SW 1271 (cell line): ENCODE data around the gene CEACAM21.
"Not testable (repeated sequence)": the region's sequence is repeated elsewhere in the genome, so short reads cannot be mapped to it uniquely, and the experiment has no call there.

ENCODE experiments used
- DNase-seq, 2 experiments: peaks; one replicate each; lab custom pipeline; 2025; lab: John Stamatoyannopoulos, UW

CEACAM21 gene

DNA sequence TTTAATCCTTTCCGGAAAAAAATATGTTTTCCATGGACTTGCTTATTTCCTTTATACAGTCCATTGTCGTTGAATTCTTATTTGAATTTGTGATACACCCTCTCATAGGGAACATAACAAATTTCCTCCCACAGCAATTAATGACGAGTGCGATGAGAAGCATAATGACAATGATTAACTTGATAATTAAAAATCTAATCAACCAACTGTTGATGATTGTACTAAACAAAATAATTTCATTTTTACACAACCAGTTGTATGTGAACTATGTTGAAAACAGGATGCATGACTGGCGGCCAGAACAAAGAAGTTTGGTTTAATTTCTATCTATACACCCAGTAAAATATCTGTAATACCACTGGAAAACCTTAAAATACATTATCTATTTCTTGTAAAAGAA lies 26.1 kb upstream of the CEACAM21 start:
- no peak for DNase-seq

DNA sequence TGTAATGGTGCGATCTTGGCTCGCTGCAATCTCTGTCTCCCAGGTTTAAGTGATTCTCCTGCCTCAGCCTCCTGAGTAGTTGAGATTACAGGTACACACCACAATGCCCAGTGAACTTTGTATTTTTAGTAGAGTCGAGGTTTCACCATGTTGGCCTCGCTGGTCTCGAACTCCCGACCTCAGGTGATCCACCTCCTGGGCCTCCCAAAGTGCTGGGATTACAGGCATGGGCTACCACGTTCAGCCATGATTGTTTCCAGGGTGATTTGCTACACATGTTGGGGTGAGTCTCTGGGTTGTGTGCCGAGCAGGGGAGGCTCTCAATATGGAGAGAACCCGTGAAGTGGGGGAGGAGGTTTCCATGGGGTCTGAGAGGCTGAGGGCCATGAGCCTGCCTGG lies 24.8 kb upstream of the CEACAM21 start:
- no peak for DNase-seq

DNA sequence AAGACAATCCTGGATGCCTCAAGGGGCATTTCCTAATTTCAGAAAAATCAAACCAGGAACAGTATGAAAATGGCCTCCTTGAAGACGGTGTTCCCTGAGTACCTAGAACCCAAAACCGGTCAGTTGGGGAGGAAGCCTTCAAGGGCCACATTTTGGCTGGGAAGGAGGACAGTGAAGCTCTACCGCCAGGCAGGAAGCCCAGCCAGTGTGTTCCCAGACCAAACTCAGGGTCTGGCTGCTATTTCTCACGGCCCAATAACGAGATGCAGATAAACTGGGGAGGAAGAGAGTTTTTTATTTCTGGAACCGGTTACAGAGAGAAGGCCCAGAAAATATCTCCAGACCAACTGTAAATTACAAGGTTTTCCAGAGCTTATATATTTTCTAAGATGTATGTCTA lies 24.3 kb upstream of the CEACAM21 start:
- DNase-seq: no peak

DNA sequence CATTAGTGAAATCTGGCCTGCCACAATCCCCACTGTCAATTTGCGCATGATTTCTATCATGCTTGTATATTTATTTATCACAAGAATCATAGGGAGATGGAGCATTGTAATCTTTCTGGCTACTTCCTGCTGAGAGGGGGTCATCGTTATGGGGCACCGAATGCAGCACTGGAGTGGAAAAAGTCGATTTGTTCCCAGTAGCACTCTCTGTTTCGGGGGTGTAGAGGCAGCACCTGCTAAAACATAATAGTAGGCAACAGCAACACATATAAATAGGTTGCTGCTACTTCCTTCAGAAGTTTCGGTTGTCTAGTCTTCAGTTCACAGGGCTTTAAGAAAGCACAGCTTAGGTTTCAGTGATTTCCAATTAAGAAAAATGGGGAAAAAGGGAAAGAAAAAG lies 23.4 kb upstream of the CEACAM21 start:
- DNase-seq: no peak

DNA sequence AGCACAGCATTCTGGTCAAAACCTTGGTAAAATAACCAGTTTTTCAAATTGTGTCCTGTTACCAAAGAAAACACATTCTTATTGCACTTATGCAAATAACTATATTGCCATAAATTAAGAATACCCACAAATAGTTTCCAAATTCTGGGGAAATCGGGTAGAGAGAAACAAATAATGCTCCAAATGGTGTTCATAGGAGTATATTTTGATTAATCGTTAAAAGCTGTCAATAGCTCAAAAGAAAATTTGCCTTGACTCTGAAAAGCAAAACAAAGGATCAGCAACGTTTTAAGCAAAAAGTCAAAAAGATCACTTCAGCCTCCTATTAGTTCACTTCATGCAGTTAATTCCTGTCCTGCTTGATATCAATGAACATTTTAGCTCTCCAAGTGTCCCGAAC lies 22.2 kb upstream of the CEACAM21 start:
- DNase-seq: no peak

DNA sequence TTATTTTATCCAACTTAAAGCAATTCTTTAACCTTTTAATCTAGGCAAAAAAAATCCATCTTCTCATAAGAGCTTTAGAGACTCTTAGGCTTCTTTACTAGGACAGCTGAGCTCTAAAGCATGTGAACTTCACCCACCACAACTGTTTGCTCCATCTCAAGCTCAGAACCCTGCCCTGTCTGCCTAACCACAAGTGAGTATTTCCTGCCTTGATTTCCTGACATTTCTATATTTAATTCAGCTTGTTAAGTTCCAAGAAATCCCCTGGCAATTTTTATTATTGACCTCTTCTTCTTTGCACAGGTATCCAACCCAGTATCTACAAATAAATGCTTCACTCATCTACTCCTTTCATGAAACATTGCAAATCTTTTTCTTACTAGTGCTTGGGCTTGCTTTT lies 21.1 kb upstream of the CEACAM21 start:
- no peak for DNase-seq

DNA sequence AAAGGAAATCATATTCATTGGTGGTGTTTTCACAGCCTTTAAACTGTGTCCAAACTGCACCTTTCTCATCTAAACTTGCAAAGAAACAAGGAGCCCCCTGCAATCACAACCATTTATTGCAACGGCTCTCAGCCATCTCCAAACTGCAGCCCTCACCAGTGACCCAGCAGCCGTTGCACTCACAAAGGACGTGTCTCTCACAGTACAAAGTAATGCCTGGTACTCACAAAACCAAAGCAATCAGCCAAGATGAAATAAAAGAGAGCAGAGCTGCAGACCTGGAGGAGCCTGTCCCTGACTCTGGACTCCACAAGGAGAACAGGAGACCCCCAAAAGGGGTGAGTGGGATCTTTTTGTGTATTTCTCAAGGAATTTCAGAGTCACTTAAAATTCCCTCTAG lies 20.2 kb upstream of the CEACAM21 start:
- DNase-seq: no peak

DNA sequence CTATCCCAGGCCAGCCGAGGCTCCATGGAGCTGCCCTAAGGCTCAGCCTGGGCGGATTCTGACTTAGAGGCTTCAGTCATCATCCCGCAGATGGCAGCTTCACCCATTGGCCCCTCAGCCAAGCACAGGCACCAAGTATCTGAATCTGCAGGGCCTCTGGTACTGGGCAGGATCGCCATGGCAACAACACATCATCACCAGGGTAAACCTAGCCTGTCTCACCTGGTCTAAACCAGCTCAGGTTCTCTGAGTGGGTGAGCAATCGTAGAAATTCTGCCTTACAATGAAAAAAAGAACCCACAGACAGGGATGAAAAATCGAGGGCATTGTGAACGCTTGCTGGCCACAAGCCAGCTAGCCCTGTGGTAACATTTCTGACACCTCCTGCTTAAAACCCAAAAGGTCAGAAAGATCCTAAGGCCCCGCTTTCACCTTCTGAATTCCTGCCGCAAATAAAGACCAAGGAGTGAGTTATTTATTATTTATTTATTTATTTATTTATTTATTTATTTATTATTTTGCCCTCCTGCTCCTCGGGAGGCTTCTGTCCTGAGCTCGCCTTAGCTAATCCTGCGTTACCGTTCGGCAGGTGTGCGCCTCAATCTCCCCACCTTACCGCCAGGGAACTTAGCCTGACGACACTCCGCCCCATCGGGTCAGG lies 12.0 kb upstream of the CEACAM21 start:
- no peak for DNase-seq

DNA sequence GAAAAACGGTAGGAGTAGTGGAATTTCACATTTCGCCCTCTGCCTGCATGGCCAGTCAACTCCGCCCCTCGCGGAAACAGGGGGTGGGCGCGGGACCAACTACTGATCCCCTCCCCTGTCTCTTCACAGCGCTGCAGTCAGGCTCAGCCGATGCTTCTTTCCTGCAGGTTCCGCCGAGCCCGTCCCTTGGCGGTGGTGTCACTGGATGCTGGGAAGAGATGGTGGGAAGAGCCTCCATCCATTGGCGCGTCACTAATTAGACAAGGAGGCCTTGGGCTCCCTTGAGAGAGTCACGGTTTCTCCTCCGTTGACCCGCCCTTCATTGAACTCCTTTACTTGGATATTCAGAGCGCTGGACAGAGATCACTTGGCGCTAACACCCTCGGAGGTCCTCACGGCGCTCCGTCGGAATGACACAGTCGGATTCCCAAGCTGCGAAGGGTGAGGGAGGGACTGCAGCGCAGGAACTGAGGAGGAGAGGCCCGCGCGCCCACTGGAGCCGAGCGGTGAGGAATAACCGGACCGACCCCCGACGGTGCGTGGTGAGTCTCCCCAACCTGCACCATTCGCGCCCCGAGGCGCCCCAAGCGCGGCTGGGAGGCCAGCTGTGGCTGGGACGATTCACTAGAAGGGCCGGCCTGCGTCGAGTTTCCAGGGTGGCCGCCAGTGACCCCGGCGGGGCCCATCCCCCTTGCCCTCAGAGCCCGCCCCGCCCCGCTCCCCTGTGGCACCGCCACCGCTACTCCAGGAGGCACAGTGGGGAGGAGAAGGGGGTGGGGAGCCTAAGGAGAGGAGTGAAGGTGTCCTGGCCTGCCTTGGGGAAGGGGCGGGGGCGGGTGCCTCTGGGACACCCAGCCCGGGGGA lies 11.2 kb upstream of the CEACAM21 start:
- no peak for DNase-seq

DNA sequence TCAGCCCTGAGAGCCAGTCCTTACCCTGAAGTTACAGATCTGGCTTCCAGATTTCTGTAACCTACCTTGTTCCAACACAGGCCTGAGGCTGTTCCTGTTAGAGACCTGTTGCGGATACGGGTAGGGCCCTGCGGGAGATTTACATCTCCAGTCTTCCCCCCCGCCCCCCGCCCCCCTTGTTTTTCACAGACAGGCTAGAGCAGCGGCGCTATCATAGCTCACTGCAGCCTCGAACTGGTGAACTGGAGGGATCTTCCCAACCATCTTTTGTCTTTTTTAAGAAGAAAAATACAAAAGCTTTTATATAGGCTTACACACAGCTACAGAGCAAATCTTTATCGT lies 10.6 kb upstream of the CEACAM21 start:
- no peak for DNase-seq

DNA sequence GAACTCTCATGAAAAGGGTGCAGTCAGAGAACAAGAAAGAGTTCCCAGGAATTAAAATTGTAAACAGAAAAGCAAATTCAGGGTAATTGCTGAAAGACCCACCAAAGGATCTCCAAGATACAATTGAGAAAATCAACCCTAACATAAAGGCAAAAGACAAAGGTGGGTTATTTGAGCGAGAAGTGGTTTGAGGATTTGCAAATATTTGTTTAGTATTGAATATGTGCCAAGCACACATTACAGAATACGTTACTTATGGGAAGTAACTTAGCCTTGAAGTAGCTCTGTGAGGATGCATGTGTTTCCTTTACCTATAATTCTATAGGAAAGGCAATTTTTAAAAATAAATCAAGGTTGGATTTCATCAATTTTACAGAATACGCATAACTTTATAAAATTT lies 10.0 kb upstream of the CEACAM21 start:
- no peak for DNase-seq

DNA sequence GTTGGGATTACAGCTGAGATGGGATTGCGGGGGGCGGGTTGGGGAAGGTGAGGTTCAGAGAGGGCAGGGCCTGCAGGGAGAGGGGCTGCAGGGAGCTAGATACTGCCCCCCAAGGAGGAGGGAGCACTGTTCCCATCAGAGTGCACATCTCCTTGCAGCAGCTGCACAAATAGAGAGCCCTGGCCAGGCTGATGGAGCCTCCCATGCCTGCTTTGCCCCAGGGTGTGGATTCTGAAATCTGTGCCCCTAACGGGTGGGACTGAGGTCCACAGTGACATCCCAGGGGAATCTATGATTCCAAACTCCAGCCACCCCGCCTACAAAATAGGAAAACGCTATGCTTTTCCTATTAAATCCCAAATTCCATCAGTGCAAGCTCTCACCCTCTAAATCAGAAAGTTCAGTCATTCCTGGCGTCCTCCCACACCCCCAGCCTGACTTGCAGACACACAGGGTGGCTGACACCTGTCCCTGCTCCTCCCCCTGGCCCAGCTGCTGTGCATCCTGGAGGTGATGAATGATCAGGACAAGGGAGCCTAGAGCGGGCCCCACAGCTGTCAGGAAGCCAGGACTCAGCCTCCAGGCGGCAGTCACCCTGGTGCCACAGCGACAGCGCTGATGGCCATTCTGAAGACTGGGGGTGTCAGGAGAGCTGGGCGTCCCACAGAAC lies 6.3 kb upstream of the CEACAM21 start:
- DNase-seq: no peak

DNA sequence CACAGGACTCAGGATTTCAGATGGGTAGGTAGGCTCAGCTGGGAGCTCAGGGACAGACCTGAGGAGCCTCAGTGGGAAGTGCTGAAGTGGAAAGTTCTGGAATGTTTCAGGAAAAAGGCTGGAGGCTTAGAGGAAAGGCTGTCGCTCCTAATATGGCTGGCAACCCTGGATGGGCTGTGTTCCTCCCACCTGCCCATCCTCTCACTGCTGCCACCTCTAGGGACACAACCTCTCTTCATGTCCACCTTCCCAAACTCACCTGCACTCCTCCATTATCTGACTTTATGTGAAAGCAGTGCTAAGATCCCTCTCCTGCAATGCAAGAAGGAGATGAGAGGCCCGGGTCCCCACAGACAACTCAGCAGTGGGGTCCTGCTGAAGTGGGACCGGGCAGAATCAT lies 5.8 kb upstream of the CEACAM21 start:
- no peak for DNase-seq

DNA sequence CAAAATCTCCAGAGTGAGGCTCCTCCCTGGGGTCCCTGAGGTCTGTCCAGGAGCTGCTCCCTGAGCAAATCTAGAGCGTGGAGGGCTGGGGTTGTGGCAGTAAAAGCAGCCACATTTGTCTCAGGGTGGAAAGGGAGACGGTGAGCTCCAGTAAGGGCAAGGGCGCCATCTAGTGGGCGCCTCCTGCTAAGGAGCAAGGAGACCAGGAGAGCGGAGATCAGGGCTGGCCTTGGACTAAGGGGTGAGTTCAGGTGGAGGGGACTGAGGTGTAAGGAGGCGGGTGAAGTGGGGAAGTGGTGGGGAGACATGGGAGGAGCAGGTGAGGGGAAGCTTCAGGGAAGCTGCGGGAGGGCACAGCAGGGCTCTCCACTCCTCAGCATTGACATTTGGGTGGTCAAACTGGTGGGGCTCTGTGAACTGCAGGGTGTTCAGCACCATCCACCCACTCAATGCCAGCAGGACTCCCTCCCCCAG lies 5.3 kb upstream of the CEACAM21 start:
- peak in 1 of 2 experiments; percentile 46 for DNase-seq

DNA sequence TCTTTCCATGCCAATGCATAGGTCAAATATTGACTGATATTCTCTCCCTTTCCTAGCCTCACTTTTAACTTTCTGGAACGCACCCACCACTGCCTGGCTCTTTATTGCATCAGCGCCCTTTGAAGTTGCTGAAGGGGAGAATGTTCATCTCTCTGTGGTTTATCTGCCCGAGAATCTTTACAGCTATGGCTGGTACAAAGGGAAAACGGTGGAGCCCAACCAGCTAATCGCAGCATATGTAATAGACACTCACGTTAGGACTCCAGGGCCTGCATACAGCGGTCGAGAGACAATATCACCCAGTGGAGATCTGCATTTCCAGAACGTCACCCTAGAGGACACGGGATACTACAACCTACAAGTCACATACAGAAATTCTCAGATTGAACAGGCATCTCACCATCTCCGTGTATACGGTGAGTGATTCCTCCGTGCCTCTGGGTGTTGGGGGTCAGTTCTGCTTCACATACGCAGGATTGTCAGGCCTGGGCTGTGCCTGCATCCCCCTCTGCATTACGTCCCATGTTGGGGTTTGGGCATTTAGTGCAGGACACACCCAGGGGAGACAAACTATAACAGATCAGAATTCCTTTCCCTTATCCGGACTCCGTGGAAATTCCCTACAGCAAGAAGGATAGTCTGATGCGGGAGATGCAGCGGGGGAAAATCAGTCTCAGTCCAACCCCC lies 1.3 kb downstream of the CEACAM21 start:
- DNase-seq: no peak

DNA sequence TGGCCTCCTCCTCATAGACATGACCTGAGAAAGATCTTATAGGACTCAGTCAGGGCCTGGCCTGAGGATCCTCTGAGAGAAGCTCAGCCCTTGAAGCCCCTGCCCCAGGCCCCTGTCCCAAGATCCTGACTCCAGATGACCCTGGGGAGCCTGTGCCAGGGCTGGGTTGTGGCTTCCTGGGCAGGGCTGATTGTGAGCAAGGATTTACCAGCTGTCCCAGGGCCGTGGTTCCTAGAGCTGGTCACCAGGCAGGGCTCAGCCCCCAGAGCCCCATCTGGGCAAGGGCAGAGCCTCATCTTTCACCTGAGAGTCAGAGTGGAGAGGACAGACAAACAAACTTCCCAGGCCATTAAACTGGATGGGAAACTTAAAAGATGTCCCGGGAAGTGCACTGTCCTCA lies 1.9 kb downstream of the CEACAM21 start:
- DNase-seq: no peak

DNA sequence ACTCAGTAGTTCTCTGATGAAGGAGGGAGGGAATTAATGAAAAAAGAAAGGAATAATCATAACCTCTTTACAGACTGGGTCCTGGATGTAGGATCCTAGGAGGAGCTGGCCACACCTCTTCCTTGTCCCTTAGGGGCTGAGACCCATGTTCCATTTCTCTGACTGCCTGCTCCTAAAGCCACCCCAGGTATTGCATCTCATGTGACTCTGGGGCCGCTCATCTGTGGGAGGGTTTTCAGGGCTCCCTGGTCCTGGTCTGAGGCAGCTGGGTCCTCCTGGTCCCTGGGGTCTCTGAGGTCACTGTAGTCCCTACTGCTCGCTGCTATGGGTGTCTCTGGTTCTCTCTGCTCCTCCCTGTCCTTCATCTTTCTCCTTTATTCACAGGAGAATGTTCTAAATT lies 2.9 kb downstream of the CEACAM21 start:
- DNase-seq: no peak

DNA sequence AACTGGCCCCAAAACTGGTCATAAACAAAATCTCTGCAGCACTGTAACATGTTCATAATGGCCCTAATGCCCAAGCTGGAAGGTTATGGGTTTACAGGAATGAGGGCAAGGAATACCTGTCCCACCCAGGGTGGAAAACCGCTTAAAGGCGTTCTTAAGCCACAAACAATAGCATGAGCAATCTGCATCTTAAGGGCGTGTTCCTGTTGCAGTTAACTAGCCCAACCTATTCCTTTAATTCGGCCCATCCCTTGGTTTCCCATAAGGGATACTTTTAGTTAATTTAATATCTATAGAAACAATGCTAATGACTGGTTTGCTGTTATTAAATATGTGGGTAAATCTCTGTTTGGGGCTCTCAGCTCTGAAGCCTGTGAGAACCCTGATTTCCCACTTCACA lies 5.1 kb downstream of the CEACAM21 start:
- not testable (repeated sequence) for DNase-seq

DNA sequence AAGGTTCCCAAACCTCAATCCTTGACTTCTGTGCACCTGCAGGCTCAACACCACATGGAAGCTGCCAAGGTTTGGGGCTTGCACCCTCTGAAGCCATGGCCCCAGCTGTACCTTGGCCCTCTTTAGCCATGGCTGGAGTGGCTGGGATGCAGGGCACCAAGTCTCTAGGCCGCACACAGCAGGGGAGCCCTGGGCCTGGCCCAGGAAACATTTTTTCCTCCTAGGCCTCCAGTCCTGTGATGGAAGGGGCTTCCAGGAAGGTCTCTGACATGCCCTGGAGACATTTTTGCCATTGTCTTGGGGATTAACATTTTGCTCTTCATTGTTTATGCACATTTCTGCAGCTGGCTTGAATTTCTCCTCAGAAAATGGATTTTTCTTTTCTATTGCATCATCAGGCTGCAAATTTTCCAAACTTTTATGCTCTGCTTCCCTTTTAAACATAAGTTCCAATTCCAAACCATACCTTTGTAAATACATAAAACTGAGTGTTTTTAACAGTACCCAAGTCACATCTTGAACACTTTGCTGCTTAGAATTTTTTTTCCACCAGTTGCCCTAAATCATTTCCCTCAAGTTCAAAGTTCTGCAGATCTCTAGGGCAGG lies 6.7 kb downstream of the CEACAM21 start:
- DNase-seq: not testable (repeated sequence)

DNA sequence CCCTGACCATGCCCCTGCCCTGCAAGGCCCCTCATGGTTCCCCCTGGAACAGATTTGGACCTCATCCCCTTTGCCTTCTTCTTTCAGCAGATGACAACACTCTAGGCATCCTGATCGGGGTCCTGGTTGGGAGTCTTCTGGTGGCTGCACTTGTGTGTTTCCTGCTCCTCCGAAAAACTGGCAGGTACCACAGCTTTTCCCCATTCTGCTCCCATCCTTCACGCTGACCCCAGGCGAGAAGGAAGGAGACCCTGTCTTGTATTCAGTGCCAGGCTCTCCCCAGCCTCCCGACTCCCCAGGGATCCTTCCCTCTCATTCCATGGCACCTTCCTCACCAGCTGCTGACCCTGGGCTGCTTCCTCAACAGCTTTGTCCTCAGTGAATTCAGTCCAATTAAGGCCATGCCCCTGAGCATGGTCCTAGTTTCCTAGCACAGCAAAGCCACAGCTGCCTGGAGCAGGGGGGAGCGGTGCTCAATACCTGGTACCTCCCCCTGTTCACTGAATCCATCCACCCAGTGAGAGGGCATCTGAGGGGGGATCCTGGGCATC lies 8.4 kb downstream of the CEACAM21 start:
- DNase-seq: no peak

DNA sequence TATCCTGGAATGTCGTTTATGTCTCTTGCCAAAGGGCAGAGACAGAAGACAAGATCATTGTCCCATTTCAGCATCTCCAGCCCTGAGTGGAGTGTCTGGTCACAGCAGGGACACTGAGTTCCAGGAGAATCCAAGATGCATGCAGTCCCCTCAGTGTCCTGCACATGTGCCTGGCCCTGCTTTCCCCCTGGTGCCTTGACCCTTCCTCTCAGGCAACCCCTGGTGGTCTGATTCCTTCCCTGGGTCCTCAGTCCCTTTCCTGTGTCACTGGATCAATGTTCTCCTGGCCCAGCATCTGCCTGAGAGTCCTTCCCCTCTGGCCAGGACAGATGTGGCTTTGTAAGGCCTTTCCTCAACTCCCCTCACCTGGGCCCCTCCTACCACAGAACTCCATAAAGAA lies 9.0 kb downstream of the CEACAM21 start:
- no peak for DNase-seq

DNA sequence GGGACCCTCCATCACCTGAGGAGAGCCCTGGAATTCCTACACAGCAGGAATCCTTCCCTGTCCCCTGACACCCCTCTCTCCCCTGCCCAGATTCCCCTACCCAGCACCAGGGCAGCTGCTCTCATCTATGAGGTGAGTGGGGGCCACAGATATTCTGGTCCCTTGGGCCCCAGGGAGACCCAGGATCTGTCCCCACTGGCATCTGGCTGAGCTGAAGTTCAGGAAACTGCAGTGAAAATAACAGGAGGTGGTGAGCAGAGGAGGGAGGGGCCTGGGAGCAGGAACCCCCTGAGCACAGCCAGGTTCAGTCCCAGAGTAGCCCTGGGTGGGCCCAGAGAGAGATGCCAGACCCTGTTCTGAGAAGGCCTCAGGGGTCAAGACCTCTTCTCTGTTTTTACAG lies 10.1 kb downstream of the CEACAM21 start:
- DNase-seq: no peak
